Lung (tissue), 12 donors: ENCODE measurements around the gene RNF217. TPM values are rescaled to one million over a fixed set of nuclear protein-coding genes. Genes with fewer than 3 reads are reported as not detected.

Source experiments
- ATAC-seq: fragments of 200-7000 bp; cut with Tn5 transposase; one replicate; pipeline ENCODE4 v1.9.1; 2020; ENCODE audit warnings: moderate number of reproducible peaks; ENCODE audit not compliant: insufficient read depth, low FRiP score
- DNase-seq, 3 donors: peaks; one replicate each; pipeline ENCODE4 v3.0.0-alpha.2; 2013 to 2017
- H3K27ac ChIP-seq, 2 donors: one replicate each; pipeline ENCODE4 v1.5.1; 2013; ENCODE audit warnings: mild to moderate bottlenecking in 2 of 2, moderate library complexity in 2 of 2, control low read depth in 1 of 2, inconsistent platforms in 1 of 2, low read depth in 1 of 2, low read length in 1 of 2
- H3K27me3 ChIP-seq, 3 donors: one replicate each; pipeline ENCODE4 v1.5.1; 2013; ENCODE audit warnings: low read length in 2 of 3; ENCODE audit not compliant: control insufficient read depth in 3 of 3, insufficient read depth in 3 of 3
- H3K36me3 ChIP-seq, 4 donors: one replicate each; pipeline ENCODE4 v1.5.1; 2013; ENCODE audit warnings: low read length in 4 of 4, mild to moderate bottlenecking in 1 of 4, moderate library complexity in 1 of 4; ENCODE audit not compliant: control insufficient read depth in 4 of 4, insufficient read depth in 4 of 4
- H3K4me1 ChIP-seq, 5 donors: one replicate each; pipeline ENCODE4 v1.5.1; 2013; ENCODE audit warnings: low read length in 5 of 5, mild to moderate bottlenecking in 2 of 5, moderate library complexity in 1 of 5; ENCODE audit not compliant: control insufficient read depth in 5 of 5, insufficient read depth in 5 of 5
- H3K4me3 ChIP-seq: one replicate; pipeline ENCODE4 v1.5.1; 2013; ENCODE audit warnings: mild to moderate bottlenecking, control low read depth, moderate library complexity
- H3K9ac ChIP-seq, 2 donors: one replicate each; pipeline ENCODE4 v1.5.1; 2013; ENCODE audit warnings: low read length in 2 of 2, control low read depth in 1 of 2; ENCODE audit not compliant: insufficient read depth in 1 of 2
- H3K9me3 ChIP-seq, 4 donors: one replicate each; pipeline ENCODE4 v1.5.1; 2013; ENCODE audit warnings: low read length in 3 of 4, mild to moderate bottlenecking in 1 of 4, moderate library complexity in 1 of 4; ENCODE audit not compliant: control insufficient read depth in 4 of 4, insufficient read depth in 3 of 4
- WGBS, 2 donors: extraction: QIAGEN DNeasy Blood & Tissue Kit; methylation state at CpG; one replicate each; pipeline ENCODE4 v1.1.7; 2013; 5-methylcytosine and 5-hydroxymethylcytosine counted together
- polyA plus RNA-seq, 2 donors: library from polyadenylated mRNA; stranded (reverse); fragments of 200-250 nt; gene quantifications; one replicate each; pipeline ENCODE4 v1.2.1, GENCODE V29; 2013
- total RNA-seq, 2 donors: library from RNA; depleted of rRNA in 1 of 2; stranded (reverse); fragments of >200 nt in 1 of 2; gene quantifications; one replicate each; pipeline ENCODE4 v1.2.1, GENCODE V29; 2014 to 2021
- TF ChIP-seq, protein P1 (sequence below): IDR thresholded peaks from 2 replicates; pipeline ENCODE4 v1.5.1; 2012; ENCODE audit warnings: mild to moderate bottlenecking; ENCODE audit errors: control extremely low read depth, extremely low read depth
- donor health status: control.
- donor health status: control.
- donor health status: Bipolar disorder and iron deficiency.
- donor health status: healthy.
- donor health status: DM: yes; HTN: yes; CAD: no.

RNF217 gene
- total and polyA plus RNA-seq, 4 donors, result 3.1 to 58.6 (median 13.6) TPM

GRCh38 chr6:125075741-125076481 is 113.7 kb downstream of the RNF217 start:
- no peak for ATAC-seq
- 74 to 81% methylated on average over 4 of the region's 4 CpGs for WGBS, 2 donors

GRCh38 chr6:125076482-125076742 is 114.2 kb downstream of the RNF217 start:
- WGBS, 2 donors, result 85 to 86% methylated on average over 3 of the region's 3 CpGs
- Histone ChIP-seq H3K4me1 (peaks cover 0 to 9% (median 0%) of the 10 kb centered on the region in 5 donors), H3K27me3 (no peaks in the 10 kb centered on the region), H3K9me3 (no peaks in the 10 kb centered on the region), H3K9ac (no peak overlapping the region), H3K4me3 (no peak overlapping the region), H3K36me3 (peaks cover 3 to 13% (median 5%) of the 10 kb centered on the region in 4 donors), H3K27ac (no peak overlapping the region)
- ATAC-seq, result no peak
- TF ChIP-seq, protein P1, sequence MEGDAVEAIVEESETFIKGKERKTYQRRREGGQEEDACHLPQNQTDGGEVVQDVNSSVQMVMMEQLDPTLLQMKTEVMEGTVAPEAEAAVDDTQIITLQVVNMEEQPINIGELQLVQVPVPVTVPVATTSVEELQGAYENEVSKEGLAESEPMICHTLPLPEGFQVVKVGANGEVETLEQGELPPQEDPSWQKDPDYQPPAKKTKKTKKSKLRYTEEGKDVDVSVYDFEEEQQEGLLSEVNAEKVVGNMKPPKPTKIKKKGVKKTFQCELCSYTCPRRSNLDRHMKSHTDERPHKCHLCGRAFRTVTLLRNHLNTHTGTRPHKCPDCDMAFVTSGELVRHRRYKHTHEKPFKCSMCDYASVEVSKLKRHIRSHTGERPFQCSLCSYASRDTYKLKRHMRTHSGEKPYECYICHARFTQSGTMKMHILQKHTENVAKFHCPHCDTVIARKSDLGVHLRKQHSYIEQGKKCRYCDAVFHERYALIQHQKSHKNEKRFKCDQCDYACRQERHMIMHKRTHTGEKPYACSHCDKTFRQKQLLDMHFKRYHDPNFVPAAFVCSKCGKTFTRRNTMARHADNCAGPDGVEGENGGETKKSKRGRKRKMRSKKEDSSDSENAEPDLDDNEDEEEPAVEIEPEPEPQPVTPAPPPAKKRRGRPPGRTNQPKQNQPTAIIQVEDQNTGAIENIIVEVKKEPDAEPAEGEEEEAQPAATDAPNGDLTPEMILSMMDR, result no peak
- DNase-seq, result no peak

More at GRCh38 chr6:125075741-125076481, 113.7 kb downstream of the RNF217 start:
- no peaks in the 10 kb centered on the region for H3K9me3 ChIP-seq
- peaks cover 3 to 13% (median 5%) of the 10 kb centered on the region in 4 donors for H3K36me3 ChIP-seq
- TF ChIP-seq, protein P1, result no peak
- H3K27me3 ChIP-seq, result no peaks in the 10 kb centered on the region
- DNase-seq, result no peak
- no peak overlapping the region for H3K4me3 ChIP-seq
- H3K4me1 ChIP-seq, result peaks cover 0 to 9% (median 0%) of the 10 kb centered on the region in 5 donors
- H3K9ac ChIP-seq, result no peak overlapping the region
- H3K27ac ChIP-seq, result no peak overlapping the region

DNA sequence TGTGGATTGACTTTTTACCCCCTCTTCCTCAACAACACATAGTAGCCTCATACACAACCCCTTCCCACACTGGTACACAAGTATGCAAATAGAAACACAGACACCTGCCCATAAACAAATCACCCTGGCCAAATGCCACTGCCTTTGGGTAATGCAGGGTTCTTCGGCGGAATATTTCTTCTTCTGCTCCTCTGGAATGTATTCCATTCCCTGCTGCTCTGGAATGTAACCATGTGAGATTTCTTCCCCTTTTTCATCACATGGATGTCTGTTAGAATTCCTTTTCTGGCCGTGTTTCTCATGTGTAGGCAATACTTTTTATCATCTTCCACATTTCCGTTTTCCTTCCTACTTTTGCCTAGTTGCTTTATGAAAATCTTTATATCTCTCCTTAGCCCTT is 115.2 kb downstream of the RNF217 start:
- Histone ChIP-seq H3K9me3 (no peaks in the 10 kb centered on the region), H3K4me1 (peaks cover 0 to 9% (median 0%) of the 10 kb centered on the region in 5 donors), H3K4me3 (no peak overlapping the region), H3K27me3 (no peaks in the 10 kb centered on the region), H3K9ac (no peak overlapping the region), H3K36me3 (peaks cover 4 to 13% (median 5%) of the 10 kb centered on the region in 4 donors), H3K27ac (no peak overlapping the region)
- TF ChIP-seq, protein P1, result no peak
- DNase-seq, result no peak
- 80 to 87% methylated on average over 4 of the region's 4 CpGs for WGBS, 2 donors
- no peak for ATAC-seq
